GM19043 (cell line): Measurements from ENCODE around the gene HHAT.
A peak's percentile ranks its signal among the peaks of the same experiment; 100 is the strongest.

Source experiments
- ATAC-seq: cut with Tn5 transposase; IDR thresholded peaks from one replicate; pipeline ENCODE4 v1.9.1; 2021; ENCODE audit warnings: low read depth; ENCODE audit not compliant: unreplicated experiment

The HHAT gene

GRCh38 chr1:210328746-210329503 lies at the start of gene HHAT:
TSS of gene HHAT (plus strand) at chr1:210328902. CDS start at chr1:210348976, 20,074 bp downstream.
- peak; percentile 48 for ATAC-seq

DNA sequence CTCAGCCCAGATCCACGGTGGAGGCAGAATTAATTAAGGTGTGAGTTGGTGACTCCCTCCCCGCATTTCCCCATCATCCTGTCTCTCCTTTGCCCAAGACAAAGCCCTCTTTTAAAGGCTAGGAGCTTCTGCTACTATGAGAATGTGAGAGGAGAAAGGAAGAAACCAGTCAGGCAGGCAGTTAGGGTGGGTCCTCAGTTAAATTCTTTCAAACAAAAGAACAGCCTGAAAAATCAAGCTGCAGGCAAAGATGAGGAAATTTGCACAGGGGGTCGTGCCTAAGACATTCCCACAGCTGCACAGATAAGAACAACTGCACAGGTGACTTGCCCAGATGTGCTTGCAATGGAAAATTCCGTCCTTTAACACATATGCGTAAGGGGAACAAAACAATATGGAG lies 48.5 kb upstream of the HHAT start:
- ATAC-seq: no peak

DNA sequence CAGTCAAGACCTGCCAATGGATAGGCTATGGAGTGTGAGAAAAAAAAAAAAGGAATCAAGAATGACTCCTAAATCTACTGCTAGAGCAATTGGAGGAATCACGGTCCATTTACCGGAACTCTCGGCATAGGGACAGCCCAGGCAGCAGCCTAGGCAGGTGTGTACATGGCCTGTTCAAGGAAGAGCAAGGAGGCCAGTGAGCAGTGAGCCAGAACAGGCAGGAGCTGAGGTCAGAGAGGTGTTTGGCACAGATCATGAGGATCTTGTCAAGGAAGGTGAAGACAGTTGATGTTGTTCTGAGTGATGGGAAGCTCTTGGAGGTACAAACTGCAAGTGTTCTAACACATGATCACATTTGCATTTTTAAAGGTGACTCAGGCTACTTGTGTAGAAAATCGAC lies 40.6 kb upstream of the HHAT start:
- ATAC-seq: no peak

GRCh38 chr1:210289248-210289647 lies 39.5 kb upstream of the HHAT start:
- no peak for ATAC-seq

- no peak for ATAC-seq
Observed at GRCh38 chr1:210291081-210291764, 37.5 kb upstream of the HHAT start.

GRCh38 chr1:210291786-210292230 lies 36.9 kb upstream of the HHAT start:
- ATAC-seq: no peak

DNA sequence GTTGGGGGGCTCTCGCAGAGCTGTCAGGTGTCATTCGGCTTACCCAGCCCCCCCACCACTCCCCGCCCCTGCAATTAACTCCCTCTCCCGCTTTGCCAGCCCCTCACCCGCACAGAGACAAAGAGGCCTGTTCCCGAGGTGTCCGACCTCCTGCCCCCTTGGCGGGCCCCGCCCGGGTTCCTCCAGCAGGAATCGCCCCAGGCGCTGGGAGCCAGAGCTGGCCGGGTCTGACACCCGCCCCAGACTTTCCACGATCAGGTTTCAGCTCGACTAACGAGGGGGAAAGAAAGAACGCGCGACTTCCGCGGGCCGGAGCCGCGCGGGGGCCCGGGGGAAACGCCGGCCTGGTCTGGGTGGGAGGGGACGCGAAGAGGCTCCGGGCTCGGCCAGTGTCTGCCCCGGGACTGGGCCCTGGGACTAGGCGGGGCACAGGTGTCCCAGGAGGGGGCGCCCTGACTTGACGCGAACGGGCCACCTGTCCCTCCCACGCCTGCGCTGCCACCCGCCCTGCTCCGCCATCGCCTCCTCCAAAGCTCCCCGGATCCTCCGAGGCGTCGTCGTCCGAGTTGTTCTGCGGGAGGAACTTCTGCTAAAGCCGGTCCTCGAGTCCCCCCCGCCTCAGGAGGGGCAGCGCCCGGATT lies 36.4 kb upstream of the HHAT start:
- ATAC-seq: peak; percentile 70

DNA sequence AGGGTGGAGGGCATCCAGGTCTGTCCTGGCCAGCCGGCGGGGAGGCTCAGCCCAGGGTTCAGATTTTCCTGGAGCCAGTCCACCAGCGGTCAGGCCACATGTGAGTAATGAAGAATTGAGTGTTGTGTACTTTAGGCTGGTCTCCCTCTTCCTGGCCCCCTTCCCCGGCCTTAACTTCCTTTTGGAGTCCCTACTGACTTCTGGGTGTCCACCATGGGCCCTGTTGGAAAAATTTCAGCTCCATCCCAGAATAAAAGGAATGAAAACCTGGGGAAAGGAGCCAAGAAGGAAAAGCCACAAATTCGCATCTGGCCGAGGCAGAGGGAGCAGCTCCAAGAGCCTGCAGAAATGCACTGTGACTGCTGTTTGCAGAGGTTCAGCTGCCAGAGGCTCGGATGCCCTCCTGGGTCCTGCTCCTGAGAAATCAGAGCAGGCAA lies 35.5 kb upstream of the HHAT start:
- no peak for ATAC-seq

GRCh38 chr1:210294999-210295745 lies 33.5 kb upstream of the HHAT start:
- no peak for ATAC-seq

GRCh38 chr1:210296682-210297081 lies 32.0 kb upstream of the HHAT start:
- ATAC-seq: no peak

DNA sequence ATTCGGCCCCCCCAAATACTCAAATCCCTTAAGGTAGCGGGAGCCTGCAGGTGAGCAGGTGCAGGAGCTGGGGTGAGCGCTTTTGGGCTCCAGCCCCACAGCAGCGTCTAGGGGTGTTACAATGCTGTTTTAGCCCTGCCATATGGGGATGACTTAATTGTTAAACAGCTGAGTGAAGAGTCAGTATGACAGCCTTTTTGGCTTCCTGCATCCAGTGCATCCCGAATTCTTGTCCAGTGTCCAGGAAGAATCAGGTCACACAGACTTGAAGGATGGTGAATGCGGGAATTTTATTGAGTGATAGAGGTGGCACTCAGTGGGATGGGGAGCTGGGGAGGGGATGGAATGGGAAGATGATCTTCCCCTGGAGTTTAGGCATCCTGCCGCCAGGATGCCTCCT lies 30.4 kb upstream of the HHAT start:
- ATAC-seq: no peak

GRCh38 chr1:210298936-210299335 lies 29.8 kb upstream of the HHAT start:
- ATAC-seq: no peak

- ATAC-seq: no peak
Observed at GRCh38 chr1:210299501-210299900, 29.2 kb upstream of the HHAT start.

DNA sequence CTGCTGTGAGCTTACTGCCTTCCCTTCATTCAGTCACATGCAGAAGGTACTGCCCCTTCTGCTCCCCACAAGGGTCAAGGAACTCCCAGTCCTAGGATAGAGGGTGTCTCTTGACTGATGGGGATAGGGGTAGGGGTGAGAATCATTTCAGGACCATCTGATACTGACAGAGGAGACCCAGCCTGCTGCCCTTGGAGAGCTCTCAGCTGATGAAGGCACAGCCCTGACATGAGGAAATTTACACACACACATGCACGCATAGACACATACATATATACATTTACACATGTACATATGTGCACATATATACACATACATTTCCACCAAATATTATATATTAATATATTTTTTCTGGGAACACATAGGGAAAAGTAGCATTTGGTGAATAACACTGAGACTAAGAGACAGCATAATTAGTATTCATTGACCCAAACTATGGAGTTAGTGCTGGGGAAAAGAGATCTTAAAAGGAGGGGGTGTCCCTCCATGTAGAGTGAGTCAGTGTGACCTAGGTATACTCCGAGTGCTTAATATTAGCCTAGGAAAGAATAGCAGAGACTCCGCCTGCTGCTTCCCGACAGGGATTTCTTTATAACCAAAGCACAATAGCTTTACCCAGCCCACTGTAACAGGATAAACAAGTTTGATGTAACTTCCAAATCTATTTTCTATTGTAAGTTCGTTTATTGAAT lies 27.6 kb upstream of the HHAT start:
- ATAC-seq: no peak

DNA sequence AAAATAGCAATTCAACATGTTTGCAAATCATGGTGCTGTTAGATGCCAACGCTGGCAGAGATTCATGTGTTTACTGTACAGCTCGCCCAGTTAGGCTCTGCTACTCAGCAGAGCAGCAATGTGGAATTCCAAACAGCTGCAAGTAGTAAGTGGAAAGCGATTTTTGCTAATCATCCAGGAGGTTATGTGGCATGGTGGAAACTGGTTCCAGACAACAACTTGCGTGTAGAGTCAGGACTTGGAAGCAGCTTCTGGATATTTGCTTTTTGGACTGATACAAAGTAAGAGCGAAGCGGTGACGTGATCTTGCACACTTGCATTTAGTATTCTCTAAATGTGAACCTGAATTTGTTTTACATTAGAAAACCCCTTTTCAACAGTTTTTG lies 27.1 kb upstream of the HHAT start:
- no peak for ATAC-seq

GRCh38 chr1:210302501-210302900 lies 26.2 kb upstream of the HHAT start:
- ATAC-seq: no peak

DNA sequence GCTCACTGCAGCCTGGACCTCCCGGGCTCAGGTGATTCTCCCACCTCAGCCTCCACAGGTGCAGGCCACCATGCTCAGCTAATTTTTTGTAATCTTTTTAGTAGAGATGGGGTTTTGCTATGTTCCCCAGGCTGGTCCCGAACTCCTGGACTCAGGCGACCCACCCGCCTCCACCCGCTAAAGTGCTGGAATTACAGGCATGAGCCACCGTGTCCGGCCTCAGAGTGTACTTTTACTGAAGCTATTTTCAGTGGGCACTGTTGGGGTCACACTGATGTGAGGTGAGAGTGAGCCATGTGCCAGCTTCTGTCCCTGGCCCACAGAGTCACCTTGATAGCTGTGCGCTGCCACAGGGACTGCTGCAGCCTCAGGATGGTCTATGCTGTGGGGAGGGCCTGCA lies 25.3 kb upstream of the HHAT start:
- no peak for ATAC-seq

GRCh38 chr1:210310562-210311153 lies 18.0 kb upstream of the HHAT start:
- no peak for ATAC-seq

DNA sequence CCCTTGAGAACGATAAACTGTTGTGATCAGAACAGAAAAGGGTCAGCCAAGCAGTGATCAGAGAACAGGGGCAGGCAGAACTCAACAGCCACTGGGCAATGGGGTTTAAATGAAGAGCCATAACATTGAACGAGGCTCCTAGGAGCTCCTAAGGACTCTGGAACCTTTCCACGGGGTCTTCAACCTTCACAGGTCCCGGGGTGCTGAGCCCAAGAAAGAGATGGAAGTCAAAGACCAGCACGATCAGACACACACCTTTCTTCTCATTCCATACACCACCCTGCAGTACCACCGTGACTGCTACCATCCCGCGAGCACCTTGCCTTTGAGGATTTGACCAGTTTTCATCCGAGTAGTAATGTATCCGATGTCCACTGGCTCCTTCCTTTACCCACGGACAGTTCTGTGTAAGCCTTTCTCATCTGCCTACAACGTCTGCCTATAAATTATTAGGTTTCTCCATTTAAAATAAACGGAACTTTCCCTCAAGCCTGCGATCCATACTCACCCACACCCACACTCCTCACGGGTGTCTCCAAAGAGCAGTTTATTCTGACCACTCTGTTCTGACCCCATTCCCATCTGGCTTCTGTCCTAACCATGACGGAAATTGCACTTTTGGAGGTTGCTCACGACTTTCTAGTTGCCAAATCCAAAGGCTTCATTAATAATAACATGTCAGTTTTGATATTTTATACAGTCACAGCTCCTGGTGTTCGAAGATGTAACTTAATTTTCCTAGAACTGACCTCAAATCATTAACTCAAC lies 16.8 kb upstream of the HHAT start:
- ATAC-seq: no peak
